CD4-positive, alpha-beta T cell treated with Interferon alpha-2 for 1 hour (primary cell): ENCODE data around the gene PANK2.
"Not testable (repeated sequence)": the region's sequence is repeated elsewhere in the genome, so short reads cannot be mapped to it uniquely, and the experiment has no call there.

Experiments
- DNase-seq, 2 donors: peaks; one replicate each; pipeline ENCODE4 v3.0.0-alpha.2; 2020 to 2022

Gene PANK2

DNA sequence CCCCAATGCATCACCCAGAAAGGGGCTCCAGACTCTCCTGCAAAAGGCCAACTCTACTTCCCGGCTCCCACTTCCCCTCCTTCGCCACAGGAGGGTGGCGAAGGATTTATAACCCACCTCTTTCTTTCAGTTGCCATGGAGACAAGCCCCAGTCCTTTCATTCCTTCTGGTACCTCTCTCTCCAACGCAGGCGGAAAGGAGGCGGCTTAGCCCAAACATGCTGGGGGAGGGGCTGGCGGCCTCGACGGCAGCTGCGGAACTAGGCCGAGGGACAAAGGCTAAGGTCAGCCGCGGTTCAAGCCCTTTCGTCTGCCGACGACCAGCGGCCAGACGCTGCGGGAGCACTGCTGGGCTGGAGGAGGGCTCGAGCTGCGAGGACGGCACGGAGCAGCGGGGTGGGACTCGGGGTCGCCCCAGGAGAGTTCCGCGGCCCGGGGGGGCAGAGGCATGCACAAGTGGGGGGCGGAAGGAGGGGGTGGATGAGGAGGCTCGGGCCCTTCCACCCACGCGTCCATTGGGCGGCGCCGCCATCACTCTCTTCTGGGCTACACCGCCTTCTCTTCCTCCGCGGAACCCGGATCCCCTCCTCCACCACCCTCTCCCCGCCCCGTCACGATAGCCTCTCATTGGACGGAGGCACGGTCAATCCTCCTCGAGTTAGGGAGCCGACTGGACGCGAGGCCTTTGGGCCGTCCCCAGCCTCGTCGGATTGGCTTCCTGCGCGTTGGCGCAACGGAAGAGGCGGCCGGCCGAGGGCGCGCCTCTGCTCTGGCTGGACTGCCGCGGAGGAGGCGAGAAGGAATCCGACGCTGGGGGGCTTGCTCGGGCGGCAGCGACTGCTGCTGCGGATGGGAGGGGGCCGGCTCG, at the start of gene PANK2:
Gene PANK2, plus strand, starts transcription at position 766 of the 867 bp plus-strand sequence.
- DNase-seq = peak; percentile 96 to 97

DNA sequence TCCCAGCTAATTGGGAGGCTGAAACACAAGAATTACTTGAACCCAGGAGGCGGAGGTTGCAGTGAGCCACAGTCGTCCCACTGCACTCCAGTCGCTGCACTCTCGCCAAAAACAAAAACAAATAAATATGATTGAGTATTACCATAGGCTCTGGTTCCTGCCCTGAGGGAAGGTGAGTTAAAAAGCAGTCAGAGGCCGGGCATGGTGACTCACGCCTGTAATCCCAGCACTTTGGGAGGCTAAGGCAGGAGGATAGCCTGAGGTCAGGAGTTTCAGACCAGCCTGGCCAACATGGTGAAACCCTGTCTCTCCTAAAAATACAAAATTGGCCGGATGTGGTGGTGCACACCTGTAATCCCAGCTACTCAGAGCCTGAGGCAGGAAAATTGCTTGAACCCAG, 49.0 kb upstream of the PANK2 start:
- not testable (repeated sequence) for DNase-seq

DNA sequence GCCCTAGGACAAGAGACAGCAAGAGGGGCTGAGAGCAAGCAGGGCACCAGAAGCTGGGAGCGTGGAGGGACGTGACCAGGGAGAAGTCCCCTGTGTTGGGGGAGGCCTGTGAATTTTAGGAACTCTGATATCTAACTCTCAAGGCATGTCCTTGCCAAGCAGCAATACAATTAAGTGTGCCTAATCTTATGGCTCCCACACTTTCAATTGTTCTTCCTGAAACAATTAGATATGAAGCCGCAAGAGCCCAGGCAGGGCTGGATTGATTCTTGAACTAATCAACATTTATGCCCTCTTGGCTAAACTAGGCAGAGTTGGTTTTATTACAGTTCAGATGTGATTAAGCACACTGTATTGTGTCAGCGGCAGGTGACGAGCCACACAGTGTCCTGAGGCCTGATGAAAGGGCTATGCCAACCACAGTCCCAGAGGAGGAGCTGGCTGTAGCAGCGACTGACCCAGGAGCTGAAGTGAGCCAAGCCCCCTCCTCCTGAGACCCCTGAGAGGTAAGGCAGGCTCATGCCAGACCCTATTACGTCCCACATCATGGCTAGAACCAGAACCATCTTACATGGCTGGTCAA, 46.7 kb upstream of the PANK2 start:
- DNase-seq = no peak

DNA sequence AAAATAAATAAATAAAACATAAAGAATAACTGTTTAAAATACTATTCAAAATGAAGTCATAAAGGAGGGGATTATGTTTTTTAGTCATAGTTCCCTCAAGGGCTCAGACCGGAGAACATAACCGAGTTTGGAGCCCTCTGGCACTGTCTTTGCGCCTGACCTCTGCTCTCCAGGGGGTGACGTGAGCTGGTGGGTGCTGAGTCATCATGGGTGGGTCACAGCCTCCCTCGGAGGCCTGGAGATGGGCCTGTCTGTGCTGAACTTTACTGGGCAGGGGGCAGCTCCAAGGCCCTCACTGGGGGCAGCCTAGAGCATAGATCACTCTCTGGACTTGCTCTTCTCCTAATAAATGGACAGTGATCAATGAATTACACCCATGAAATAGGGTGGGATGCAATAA, 45.7 kb upstream of the PANK2 start:
- DNase-seq = no peak

DNA sequence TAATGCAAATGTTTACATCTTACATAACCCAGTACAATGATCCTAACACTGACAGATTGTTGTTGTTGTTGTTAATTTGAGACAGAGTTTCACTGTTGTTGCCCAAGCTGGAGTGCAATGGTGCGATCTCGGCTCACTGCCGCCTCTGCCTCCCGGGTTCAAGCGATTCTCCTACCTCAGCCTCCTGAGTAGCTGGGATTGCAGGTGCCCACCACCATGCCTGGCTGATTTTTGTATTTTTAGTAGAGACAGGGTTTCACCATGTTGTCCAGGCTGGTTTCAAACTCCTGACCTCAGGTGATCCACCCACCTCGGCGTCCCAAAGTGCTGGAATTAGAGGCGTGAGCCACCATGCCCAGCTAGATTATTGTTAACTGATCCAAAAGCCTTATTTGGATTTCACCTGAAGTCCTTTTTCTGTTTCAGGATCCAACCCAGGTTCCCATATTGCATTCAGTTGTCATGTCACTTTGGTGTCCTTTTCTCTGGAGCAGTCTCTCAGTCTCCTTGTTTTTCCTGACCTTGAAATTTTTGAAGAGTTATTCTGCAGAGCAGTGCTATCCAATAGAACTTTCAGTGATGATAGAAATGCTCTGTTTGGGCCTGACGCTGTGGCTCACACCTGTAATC, 45.1 kb upstream of the PANK2 start:
- not testable (repeated sequence) for DNase-seq

DNA sequence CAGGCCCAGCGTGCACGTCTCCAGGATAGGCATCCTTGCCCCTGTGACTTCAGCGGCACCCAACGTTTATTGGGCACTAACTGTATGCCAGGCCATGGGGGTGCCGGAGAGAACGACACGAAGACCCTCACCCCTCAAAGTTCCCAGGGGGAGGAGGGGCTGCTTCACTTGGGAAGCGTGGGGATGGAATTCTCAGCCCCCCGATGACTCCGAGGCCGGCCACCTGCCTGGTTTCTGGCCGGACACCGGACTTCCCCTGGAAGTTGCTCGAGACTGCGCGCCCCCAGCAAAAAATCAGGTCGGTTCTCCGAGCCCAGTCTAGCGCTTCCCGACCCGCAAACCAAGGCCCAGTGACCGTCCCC, 42.8 kb upstream of the PANK2 start:
- no peak for DNase-seq

DNA sequence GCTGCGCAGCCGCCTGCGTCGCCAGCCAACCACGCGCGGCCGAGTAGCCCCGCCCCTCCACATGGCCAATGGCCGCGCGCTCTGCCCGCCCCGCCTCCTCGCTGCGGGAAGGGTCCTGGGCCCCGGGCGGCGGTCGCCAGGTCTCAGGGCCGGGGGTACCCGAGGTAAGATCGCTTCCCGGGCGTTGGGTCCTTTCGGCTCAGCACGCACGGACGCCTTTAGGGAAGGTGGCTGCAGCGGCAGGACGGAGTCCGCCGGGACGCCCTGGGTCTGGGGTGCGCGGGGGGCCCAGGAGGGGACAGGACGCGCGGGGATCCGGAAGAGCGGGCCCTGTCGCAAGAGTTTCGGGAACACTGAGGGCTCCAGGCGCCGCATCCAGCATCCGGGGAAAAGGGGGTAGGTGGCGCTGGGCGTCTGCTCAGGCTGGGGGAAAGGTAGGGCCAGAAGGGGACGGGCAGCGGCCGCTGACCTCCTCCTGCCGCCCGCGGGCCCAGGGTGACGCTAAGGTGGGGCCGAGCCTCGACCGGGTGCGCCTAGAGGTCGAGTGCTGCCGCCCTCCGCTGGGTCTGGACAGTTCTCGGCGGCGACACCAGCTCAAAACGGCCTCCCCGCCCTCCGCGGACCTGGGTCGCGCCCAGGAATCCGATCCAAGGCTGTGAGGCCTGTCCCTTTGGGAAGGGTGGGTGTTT, 42.3 kb upstream of the PANK2 start, which contains the start of gene MAVS:
Gene MAVS, plus strand, starts transcription at position 95 of the 689 bp plus-strand sequence. CDS start 7,791 bp downstream, outside the sequence.
- peak; percentile 82 to 87 for DNase-seq

DNA sequence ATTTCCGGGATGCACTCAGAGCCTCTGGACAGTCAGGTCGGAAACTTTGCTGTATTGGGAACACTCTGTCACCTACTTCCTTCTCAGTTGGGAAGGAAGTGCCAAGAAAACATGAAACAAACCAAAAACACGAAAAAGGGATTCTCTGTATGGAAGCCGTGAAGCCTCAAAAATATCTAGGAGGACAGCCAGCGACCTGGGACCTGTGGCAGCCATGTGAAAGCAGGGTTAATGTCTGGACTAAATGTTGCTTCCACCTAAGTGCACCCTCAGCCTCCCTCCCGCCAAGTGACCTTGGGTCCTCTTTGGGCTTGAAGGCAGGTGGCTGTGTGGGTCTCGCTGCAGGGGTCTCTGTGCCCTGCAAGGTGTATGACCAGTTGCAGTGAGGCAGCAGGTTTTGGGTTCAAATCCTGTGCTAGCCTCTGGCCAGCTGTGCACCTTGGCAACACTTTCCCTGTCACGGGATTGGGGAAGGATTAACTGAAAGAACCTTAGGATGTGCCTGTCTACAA, 41.7 kb upstream of the PANK2 start:
- DNase-seq = no peak

DNA sequence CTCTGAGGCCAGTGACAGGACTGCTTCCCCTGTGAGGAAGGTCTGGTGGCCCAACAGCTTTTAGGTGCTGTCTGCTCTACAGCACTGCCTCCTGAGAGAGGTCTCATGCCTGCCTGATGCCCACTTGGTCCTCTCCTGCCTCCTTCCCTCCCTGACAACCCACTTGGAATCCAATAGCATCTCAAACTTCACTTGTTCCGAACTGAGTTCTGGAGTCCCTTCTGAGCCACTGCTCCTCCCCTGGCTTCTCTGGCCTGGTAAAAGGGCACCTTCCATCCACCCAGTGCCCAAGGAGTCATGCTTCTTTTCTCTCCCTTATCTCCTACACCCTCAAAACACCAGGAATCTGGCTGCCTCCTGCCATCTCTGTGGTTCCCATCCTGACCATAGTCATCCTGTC, 40.6 kb upstream of the PANK2 start:
- no peak for DNase-seq

DNA sequence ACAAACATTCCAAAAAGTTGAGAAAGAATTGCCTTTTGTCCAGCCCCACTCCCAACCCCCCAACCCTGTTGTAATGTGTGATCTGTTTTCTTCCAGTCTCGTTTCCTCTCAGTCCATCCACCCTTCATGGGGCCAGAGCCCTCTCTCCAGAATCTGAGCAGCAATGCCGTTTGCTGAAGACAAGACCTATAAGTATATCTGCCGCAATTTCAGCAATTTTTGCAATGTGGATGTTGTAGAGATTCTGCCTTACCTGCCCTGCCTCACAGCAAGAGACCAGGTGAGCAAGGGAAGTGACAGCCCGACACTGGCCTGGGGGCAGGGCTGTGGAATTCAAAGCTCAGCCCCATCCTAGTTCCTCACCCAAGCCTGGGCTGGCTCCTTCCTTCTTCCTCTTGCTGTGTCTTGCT, 34.7 kb upstream of the PANK2 start:
- no peak for DNase-seq

DNA sequence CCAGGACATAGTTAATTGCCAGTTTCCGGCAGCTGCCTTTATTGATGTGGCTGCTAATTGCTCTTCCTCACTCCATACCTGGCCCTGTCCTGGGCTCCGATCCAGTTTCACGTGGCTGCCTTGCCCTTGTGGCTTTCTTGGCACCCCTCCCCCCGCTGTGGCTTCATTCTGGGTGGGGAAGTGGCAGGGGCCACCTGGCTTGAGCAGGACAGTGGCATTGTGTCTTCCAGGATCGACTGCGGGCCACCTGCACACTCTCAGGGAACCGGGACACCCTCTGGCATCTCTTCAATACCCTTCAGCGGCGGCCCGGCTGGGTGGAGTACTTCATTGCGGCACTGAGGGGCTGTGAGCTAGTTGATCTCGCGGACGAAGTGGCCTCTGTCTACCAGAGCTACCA, 31.8 kb upstream of the PANK2 start:
- no peak for DNase-seq

DNA sequence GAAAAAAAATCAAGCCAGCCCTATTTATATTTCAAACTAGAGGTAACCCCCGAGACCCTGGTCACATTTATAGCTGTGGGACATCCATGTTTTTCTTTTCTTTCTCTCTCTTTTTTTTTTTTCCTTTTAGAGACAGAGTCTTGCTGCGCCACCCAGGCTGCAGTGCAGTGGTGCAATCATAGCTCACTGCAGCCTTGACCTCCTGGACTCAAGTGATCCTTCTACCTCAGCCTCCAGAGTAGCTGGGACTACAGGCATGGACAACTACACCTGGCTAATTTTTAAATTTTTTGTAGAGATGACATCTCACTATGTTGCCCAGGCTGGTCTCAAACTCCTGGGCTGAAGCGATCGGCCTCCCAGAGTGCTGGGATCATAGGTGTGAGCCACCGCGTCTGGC, 30.5 kb upstream of the PANK2 start:
- DNase-seq = no peak

DNA sequence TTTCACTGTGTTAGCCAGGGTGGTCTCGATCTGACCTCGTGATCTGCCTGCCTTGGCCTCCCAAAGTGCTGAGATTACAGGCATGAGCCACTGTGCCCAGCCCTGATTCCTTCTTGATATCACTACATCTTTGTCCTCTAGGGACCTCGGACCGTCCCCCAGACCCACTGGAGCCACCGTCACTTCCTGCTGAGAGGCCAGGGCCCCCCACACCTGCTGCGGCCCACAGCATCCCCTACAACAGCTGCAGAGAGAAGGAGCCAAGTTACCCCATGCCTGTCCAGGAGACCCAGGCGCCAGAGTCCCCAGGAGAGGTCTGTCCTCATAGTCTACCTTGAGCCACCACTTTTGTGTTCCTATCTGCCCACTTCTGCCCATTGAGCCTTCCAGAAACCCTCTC, 28.0 kb upstream of the PANK2 start:
- no peak for DNase-seq

DNA sequence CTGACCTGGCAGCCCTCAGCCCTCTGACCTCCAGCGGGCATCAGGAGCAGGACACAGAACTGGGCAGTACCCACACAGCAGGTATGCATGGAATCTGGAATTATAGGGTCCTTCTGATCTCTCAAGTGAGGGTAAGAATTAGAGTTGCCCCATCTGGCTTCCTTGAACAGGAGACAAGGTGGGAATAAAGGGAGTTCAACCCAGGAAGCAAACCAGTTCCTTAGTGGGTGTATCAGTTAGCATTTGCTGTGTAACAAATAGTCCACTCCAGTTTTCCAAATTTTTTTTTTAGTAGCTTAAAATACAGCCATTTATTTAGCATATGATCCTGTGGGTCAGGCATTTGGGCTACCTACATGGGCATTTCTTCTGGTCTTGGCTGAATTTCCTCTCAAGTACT, 26.9 kb upstream of the PANK2 start:
- no peak for DNase-seq

DNA sequence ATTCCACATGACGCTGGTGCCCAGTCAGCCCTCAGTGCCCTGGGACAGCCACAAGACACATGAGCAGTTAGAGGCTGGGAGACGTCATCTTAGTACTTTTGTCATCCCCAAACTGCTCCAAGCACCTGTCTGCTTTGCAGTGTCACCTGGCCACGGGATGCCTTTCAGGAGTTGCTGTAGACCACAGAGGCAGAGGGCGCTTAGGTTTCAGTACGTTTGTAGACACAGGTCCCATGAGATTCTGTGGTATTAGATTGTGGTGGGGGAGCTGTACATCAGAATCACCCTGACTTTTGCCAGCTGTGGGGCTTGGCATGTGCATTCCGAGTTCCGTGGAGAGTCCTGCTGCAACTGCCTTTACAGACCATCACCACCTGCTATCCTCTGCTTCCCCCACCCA, 25.9 kb upstream of the PANK2 start:
- no peak for DNase-seq

DNA sequence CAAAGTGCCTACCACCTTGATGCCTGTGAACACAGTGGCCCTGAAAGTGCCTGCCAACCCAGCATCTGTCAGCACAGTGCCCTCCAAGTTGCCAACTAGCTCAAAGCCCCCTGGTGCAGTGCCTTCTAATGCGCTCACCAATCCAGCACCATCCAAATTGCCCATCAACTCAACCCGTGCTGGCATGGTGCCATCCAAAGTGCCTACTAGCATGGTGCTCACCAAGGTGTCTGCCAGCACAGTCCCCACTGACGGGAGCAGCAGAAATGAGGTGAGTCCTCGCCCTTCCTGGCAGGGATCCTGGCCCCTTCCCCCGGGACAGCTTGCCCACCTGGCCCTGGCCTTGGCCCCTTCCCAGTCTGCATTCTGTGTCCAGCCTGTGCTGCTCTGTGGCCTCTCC, 24.7 kb upstream of the PANK2 start:
- no peak for DNase-seq

DNA sequence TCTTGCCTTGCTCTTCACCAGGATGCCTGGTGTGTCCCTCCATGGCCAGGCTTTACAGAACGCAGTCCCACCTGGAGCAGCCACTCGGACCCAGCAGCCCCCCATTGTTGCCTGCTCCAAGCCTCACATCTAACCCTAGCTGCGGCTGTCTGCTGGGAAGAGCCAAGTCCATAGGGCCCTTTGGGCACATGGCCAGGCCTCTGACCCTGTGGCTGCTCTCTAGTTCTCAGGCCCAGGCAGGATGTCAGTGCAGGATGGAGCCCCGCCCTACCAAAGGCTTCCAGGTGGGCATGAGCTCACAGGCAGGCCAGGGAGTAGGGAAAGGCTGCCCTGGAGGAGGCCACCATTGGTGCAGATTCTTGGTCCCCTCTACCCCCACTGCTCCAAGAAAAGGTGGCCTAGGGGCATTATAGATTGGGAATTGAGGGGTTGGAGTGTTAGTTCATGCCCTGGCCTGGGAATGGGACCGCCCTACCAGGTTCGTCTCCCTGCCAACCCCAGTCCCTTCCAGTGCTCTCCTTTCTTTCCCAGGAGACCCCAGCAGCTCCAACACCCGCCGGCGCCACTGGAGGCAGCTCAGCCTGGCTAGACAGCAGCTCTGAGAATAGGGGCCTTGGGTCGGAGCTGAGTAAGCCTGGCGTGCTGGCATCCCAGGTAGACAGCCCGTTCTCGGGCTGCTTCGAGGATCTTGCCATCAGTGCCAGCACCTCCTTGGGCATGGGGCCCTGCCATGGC, 23.9 kb upstream of the PANK2 start:
- DNase-seq = no peak

DNA sequence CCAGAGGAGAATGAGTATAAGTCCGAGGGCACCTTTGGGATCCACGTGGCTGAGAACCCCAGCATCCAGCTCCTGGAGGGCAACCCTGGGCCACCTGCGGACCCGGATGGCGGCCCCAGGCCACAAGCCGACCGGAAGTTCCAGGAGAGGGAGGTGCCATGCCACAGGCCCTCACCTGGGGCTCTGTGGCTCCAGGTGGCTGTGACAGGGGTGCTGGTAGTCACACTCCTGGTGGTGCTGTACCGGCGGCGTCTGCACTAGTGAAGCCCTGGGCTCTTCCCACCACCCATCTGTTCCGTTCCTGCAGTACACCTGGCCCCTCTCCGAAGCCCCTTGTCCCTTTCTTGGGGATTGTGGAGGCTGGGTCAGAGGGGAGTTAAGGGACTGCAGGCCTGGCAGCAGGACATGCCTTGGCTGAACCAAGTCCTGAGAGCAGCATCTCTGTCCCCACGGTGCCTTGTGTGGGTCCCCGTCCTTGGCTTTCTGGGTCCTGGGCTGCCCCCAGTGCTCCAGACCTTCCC, 23.2 kb upstream of the PANK2 start:
- DNase-seq = no peak

DNA sequence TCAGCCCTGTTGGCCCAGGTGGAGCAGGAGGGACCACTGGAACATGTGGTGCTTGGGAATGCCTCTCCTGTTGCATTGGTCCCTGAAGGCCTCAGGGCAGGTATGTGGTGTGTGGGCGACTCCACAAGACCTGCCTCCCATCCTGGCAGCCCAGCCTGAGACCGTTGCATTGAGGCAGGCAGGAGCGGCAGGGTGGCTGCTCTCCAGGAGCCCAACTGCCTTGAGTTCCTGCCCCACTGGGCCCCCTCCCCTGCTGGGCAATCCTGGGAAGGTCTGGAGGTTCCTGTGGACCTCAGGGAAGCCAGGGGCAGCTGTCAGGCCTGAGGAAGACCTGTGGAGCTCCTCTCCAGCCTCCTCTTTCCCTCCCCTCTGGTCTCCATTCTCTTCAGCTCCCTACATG, 22.7 kb upstream of the PANK2 start:
- DNase-seq = no peak

DNA sequence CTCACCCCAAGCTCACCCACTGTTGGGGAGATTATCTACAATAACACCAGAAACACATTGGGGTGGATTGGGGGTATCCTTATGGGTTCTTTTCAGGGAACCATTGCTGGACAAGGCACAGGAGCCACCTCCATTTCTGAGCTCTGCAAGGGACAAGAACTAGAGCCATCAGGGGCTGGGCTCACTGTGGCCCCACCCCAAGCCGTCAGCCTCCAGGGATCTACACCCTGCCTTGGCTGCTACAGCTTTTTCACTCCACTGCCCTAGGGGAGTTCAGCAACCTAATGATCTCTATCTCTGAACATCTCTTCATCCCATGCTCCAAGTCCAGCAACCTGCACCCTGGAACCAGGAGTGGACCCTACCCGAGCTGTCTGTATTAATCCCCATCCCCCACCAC, 21.4 kb upstream of the PANK2 start:
- no peak for DNase-seq

DNA sequence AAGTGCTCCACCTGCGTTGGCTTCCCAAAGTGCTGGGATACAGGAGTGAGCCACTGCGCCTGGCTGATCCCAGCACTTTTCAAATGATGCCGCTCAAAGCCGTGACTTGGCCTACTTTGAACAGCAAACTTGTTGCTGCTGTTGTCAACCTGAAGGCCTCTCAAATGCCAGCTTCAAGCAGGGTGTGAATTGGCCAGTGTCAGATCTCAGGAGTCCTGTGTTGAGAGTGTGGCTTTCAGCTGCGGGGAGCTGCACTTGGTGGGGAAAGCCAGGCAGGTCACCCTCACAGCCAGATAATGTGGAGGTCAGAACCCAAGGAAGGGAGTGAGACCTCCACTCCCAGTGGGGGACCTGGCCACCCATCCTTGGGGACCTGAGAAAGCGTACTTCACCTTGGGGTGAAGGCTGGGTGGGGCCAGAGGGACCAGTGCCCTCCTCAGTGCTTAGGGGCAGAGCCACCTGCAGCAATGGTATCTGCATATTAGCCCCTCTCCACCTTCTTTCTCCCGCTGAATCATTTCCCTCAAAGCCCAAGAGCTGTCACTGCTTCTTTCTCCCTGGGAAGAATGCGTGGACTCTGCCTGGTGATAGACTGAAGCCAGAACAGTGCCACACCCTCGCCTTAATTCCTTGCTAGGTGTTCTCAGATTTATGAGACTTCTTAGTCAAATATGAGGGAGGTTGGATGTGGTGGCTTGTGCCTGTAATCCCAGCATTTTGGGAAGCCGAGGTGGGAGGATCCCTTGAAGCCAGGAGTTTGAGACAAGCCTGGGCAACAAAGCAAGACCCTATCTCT, 19.1 kb upstream of the PANK2 start:
- no peak for DNase-seq
